ENCODE measurements around the gene KRTAP23-1. TPM values are rescaled to one million over a fixed set of nuclear protein-coding genes. Genes with fewer than 3 reads are reported as not detected.

KRTAP23-1 gene
- total and polyA plus RNA-seq, 8 donors = not detected

- no peak for DNase-seq
These were observed 11.8 kb downstream of the KRTAP23-1 start for GRCh38 chr21:30336596-30336995.

DNA sequence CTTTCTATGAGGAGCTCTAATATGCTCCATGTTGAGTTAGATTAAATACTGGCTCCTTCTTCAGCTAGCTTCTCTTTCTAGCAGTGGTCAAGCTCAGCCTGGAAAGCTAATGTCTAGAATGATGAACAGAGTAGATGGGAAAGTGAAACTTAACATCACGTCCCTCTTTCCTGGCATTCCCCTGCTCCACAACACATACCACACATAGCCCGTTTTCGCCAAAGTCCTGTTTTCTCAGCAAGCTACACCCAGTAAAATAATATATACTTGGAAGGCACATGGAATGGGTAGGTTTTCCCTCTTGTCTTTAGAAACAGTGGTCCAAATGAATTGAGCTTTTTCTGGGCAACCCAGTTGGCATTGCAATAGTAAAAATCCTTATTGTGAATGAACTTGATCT is 14.7 kb downstream of the KRTAP23-1 start:
- H3K9me3 ChIP-seq = no peaks in the 10 kb centered on the region
- intact Hi-C loops (cut with DNase I) = loop anchor here in 1 of 3 donors (10.0 kb wide), 1 partner anchor 751 kb away; no protein-coding TSS in a partner anchor
- WGBS, 2 donors = 78 to 81% methylated on average over 3 of the region's 3 CpGs
- ATAC-seq (no peak), DNase-seq (no peak), FAIRE-seq (no peak)
- no peak overlapping the region for H3K27ac ChIP-seq
- no peaks in the 10 kb centered on the region for H3K36me3 ChIP-seq
- no peak overlapping the region for H3K4me3 ChIP-seq
- H3K4me1 ChIP-seq = no peaks in the 10 kb centered on the region
- TF ChIP-seq, protein P1, sequence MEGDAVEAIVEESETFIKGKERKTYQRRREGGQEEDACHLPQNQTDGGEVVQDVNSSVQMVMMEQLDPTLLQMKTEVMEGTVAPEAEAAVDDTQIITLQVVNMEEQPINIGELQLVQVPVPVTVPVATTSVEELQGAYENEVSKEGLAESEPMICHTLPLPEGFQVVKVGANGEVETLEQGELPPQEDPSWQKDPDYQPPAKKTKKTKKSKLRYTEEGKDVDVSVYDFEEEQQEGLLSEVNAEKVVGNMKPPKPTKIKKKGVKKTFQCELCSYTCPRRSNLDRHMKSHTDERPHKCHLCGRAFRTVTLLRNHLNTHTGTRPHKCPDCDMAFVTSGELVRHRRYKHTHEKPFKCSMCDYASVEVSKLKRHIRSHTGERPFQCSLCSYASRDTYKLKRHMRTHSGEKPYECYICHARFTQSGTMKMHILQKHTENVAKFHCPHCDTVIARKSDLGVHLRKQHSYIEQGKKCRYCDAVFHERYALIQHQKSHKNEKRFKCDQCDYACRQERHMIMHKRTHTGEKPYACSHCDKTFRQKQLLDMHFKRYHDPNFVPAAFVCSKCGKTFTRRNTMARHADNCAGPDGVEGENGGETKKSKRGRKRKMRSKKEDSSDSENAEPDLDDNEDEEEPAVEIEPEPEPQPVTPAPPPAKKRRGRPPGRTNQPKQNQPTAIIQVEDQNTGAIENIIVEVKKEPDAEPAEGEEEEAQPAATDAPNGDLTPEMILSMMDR (IDR thresholded peaks at IDR 0.05) = no peak
- no peaks in the 10 kb centered on the region for H3K27me3 ChIP-seq

More at GRCh38 chr21:30336596-30336995, 11.8 kb downstream of the KRTAP23-1 start:
- no peak for ATAC-seq
- no peak overlapping the region for H3K27ac ChIP-seq
- H3K4me3 ChIP-seq = no peak overlapping the region
- intact Hi-C loops (cut with DNase I) = loop anchor here in 1 of 3 donors (10.0 kb wide), 1 partner anchor 748 kb away; no protein-coding TSS in a partner anchor
- TF ChIP-seq, protein P1 (IDR thresholded peaks at IDR 0.05) = no peak
- H3K27me3 ChIP-seq = no peaks in the 10 kb centered on the region
- no peak for FAIRE-seq
- no peaks in the 10 kb centered on the region for H3K36me3 ChIP-seq
- no peaks in the 10 kb centered on the region for H3K9me3 ChIP-seq
- 63 to 65% methylated on average over 2 of the region's 2 CpGs for WGBS, 2 donors
- H3K4me1 ChIP-seq = no peaks in the 10 kb centered on the region

DNA sequence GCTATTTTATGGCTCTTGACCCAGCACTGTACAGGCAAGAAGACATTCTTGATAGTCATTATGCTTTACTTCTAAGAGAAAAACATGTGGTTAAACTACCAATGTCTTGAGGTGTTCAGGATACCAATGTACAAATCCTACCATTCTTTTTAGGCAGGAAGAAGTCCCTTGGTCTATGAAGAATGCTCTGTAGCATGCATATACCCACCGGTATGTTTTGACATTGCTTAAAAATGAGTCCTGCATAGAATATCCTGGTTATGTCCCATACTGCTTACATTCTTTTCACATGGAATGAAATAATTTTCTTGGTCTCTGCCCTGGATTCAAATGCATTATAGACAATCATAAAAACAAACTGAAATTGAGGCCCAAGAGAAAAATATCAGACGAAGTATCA is 15.7 kb downstream of the KRTAP23-1 start:
- ATAC-seq (no peak), FAIRE-seq (no peak), DNase-seq (no peak)
- Histone ChIP-seq H3K9me3 (no peaks in the 10 kb centered on the region), H3K27me3 (no peaks in the 10 kb centered on the region), H3K36me3 (no peaks in the 10 kb centered on the region), H3K4me3 (no peak overlapping the region), H3K4me1 (no peaks in the 10 kb centered on the region), H3K27ac (no peak overlapping the region)
- WGBS, 2 donors = 90 to 93% methylated on average over 2 of the region's 2 CpGs
- intact Hi-C loops (cut with DNase I) = loop anchor here in 1 of 3 donors (10.0 kb wide), 1 partner anchor 752 kb away; no protein-coding TSS in a partner anchor
- TF ChIP-seq, protein P1 (IDR thresholded peaks at IDR 0.05) = no peak

DNA sequence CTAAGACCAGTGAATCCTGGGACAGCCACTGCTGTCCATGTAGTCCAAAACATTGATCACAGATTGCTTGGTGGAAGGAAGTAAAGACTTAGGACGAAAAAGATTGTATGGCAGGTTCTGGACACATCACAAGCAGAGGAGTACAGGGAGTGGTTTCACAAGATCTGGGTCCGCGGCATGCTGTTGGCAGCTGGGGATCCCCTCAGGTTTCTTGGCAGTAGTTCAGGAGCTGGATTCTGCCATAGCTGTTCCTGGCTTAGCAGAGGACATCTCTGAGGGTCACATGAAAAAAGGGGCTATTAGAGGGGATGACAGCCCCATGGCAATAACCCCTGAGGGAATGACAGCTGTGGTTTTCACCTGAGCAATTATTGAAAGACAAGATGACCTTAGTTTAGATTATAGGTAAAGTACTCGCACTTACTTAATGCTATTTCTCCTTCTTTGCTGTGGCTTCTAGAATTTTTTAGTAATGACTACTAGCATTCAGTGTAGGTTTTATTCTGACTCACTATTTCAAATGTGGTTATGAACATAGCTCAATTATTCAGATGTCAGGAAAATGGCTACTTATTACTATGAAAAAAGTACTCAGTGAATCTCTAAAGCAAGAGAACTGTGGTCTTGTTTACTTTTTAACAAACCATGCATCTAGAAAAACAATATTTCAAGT is 19.1 kb downstream of the KRTAP23-1 start:
- no peak overlapping the region for H3K27ac ChIP-seq
- no peaks in the 10 kb centered on the region for H3K27me3 ChIP-seq
- FAIRE-seq = no peak
- no peaks in the 10 kb centered on the region for H3K4me1 ChIP-seq
- H3K36me3 ChIP-seq = no peaks in the 10 kb centered on the region
- TF ChIP-seq, protein P1 (IDR thresholded peaks at IDR 0.05) = no peak
- no peak for DNase-seq
- no peaks in the 10 kb centered on the region for H3K9me3 ChIP-seq
- no peak overlapping the region for H3K4me3 ChIP-seq
- 75 to 81% methylated on average over 4 of the region's 4 CpGs for WGBS, 2 donors
- intact Hi-C loops (cut with DNase I) = no loop called here
- ATAC-seq = no peak

DNA sequence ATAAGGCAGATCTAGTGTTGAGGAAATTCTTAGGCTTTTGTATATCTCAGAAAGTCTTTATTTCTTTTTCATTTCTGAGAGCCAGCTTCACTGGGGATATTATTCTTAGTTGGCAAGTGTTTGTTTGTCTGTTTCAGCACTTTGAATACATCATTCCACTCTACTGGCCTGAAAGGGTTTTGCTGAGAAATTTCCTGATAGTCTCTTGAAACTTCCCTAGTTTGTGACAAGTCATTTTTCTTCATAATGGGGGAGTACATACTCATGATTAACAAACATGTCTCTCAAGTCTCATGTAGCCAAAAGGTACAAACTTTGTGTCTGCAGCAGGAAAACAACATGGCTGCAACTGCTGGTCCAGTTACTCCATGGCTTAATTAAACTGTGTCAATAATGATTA is 22.0 kb downstream of the KRTAP23-1 start:
- no peaks in the 10 kb centered on the region for H3K36me3 ChIP-seq
- no peak overlapping the region for H3K4me3 ChIP-seq
- no peaks in the 10 kb centered on the region for H3K27me3 ChIP-seq
- no peaks in the 10 kb centered on the region for H3K4me1 ChIP-seq
- H3K27ac ChIP-seq = no peak overlapping the region
- TF ChIP-seq, protein P1 (IDR thresholded peaks at IDR 0.05) = no peak
- ATAC-seq = no peak
- H3K9me3 ChIP-seq = no peaks in the 10 kb centered on the region
- no peak for DNase-seq
- intact Hi-C loops (cut with DNase I) = no loop called here
- FAIRE-seq = no peak

Data from pancreas (tissue), 10 donors.